HEK293 (cell line): ENCODE results near the gene PHYHD1.

ENCODE experiments used
- CTCF ChIA-PET: fragments of 350-600 bp; formaldehyde crosslinking; extraction: SDS; loops from one replicate; lab custom pipeline; 2021; ENCODE audit warnings: antibody characterized with exemption; lab: Yijun Ruan, JAX
- POLR2A ChIA-PET: fragments of 300-600 bp; formaldehyde crosslinking; extraction: SDS; loops from one replicate; lab custom pipeline; 2020; ENCODE audit warnings: antibody characterized with exemption, inconsistent platforms; lab: Yijun Ruan, JAX
- H3K27ac ChIP-seq: fragments of 200-500 bp; sonication (Bioruptor generic); 2 replicates; pipeline ENCODE4 v1.5.1; 2014; ENCODE audit warnings: low read depth, low read length, control low read depth, inconsistent platforms; ENCODE audit errors: extremely low read depth
- H3K36me3 ChIP-seq, 2 experiments: fragments of 200-500 bp in 1 of 2; sonication (Bioruptor generic) in 1 of 2; 1 replicate in 1 of 2; 2 replicates in 1 of 2; pipeline ENCODE4 v1.5.1; 2014 to 2017; ENCODE audit warnings: inconsistent platforms in 2 of 2, low read length in 2 of 2; ENCODE audit not compliant: control insufficient read depth in 2 of 2, insufficient read depth in 1 of 2
- H3K4me1 ChIP-seq: fragments of 200-500 bp; sonication (Bioruptor generic); 2 replicates; pipeline ENCODE4 v1.5.1; 2014; ENCODE audit warnings: mild to moderate bottlenecking, low read length, inconsistent platforms; ENCODE audit not compliant: control insufficient read depth, insufficient read depth
- H3K4me3 ChIP-seq: 2 replicates; pipeline ENCODE4 v1.5.1; 2011; ENCODE audit warnings: low read depth, mild to moderate bottlenecking, control low read depth, low read length, moderate library complexity
- H3K9me3 ChIP-seq: fragments of 200-500 bp; sonication (Bioruptor generic); 2 replicates; pipeline ENCODE4 v1.5.1; 2014; ENCODE audit warnings: low read depth, low read length, inconsistent platforms; ENCODE audit not compliant: control insufficient read depth, insufficient read depth
- KLF7 ChIP-seq: fragments of 450-650 bp; formaldehyde crosslinking; IDR thresholded peaks from 2 replicates; pipeline ENCODE4 v1.5.1; 2016; ENCODE audit warnings: missing biosample characterization, missing genetic modification characterization, borderline replicate concordance
- REST ChIP-seq: fragments of 450-650 bp; formaldehyde crosslinking; IDR thresholded peaks from 2 replicates; pipeline ENCODE4 v1.5.1; 2016; ENCODE audit warnings: missing biosample characterization, missing genetic modification characterization
- SCRT1 ChIP-seq: fragments of 450-650 bp; formaldehyde crosslinking; IDR thresholded peaks from 2 replicates; pipeline ENCODE4 v1.5.1; 2016; ENCODE audit warnings: missing biosample characterization, missing genetic modification characterization, borderline replicate concordance
- ZBTB48 ChIP-seq: fragments of 450-650 bp; formaldehyde crosslinking; IDR thresholded peaks from 2 replicates; pipeline ENCODE4 v1.5.1; 2016; ENCODE audit warnings: missing biosample characterization, missing genetic modification characterization
- ZFHX2 ChIP-seq: fragments of 450-650 bp; formaldehyde crosslinking; conservative IDR thresholded peaks from 2 replicates; pipeline ENCODE4 v1.5.1; 2016; ENCODE audit warnings: missing biosample characterization, missing genetic modification characterization
- ZFP3 ChIP-seq: fragments of 450-650 bp; formaldehyde crosslinking; IDR thresholded peaks from 2 replicates; pipeline ENCODE4 v1.5.1; 2016; ENCODE audit warnings: low read depth, missing biosample characterization, missing genetic modification characterization
- ZNF114 ChIP-seq: fragments of 450-650 bp; formaldehyde crosslinking; IDR thresholded peaks from 2 replicates; pipeline ENCODE4 v1.5.0; 2017; ENCODE audit warnings: missing biosample characterization, missing genetic modification characterization
- ZNF121 ChIP-seq: fragments of 450-650 bp; formaldehyde crosslinking; IDR thresholded peaks from 2 replicates; pipeline ENCODE4 v1.5.1; 2016; ENCODE audit warnings: missing biosample characterization, missing genetic modification characterization
- ZNF146 ChIP-seq: fragments of 450-650 bp; formaldehyde crosslinking; IDR thresholded peaks from 2 replicates; pipeline ENCODE4 v1.5.1; 2016; ENCODE audit warnings: missing biosample characterization, missing genetic modification characterization
- ZNF175 ChIP-seq: fragments of 450-650 bp; formaldehyde crosslinking; IDR thresholded peaks from 2 replicates; pipeline ENCODE4 v1.5.1; 2016; ENCODE audit warnings: missing biosample characterization, missing genetic modification characterization
- ZNF221 ChIP-seq: fragments of 450-650 bp; formaldehyde crosslinking; IDR thresholded peaks from 2 replicates; pipeline ENCODE4 v1.5.1; 2017; ENCODE audit warnings: missing biosample characterization, missing genetic modification characterization, borderline replicate concordance
- ZNF24 ChIP-seq: fragments of 450-650 bp; formaldehyde crosslinking; IDR thresholded peaks from 2 replicates; pipeline ENCODE4 v1.5.1; 2016; ENCODE audit warnings: missing biosample characterization, missing genetic modification characterization
- ZNF623 ChIP-seq: fragments of 450-650 bp; formaldehyde crosslinking; IDR thresholded peaks from 2 replicates; pipeline ENCODE4 v1.5.1; 2016; ENCODE audit warnings: missing biosample characterization, missing genetic modification characterization
- ZNF624 ChIP-seq: fragments of 450-650 bp; formaldehyde crosslinking; IDR thresholded peaks from 2 replicates; pipeline ENCODE4 v1.5.1; 2017; ENCODE audit warnings: missing biosample characterization, missing genetic modification characterization
- ZNF626 ChIP-seq: fragments of 450-650 bp; sonication (Bioruptor Pico); formaldehyde crosslinking; IDR thresholded peaks from 2 replicates; pipeline ENCODE4 v1.5.1; 2018; ENCODE audit warnings: missing biosample characterization, missing genetic modification characterization, inconsistent platforms
- ZNF658 ChIP-seq: fragments of 450-650 bp; formaldehyde crosslinking; IDR thresholded peaks from 2 replicates; pipeline ENCODE4; 2016; ENCODE audit warnings: missing biosample characterization, missing genetic modification characterization
- ZNF707 ChIP-seq: fragments of 450-650 bp; formaldehyde crosslinking; IDR thresholded peaks from 2 replicates; pipeline ENCODE4 v1.5.1; 2016; ENCODE audit warnings: missing biosample characterization, missing genetic modification characterization
- ZNF76 ChIP-seq: fragments of 450-650 bp; formaldehyde crosslinking; IDR thresholded peaks from 2 replicates; pipeline ENCODE4; 2016; ENCODE audit warnings: low read depth, missing biosample characterization, missing genetic modification characterization, borderline replicate concordance
- ZNF777 ChIP-seq: fragments of 450-650 bp; formaldehyde crosslinking; IDR thresholded peaks from 2 replicates; pipeline ENCODE4 v1.5.1; 2017; ENCODE audit warnings: missing biosample characterization, missing genetic modification characterization, borderline replicate concordance
- ZSCAN16 ChIP-seq: fragments of 450-650 bp; formaldehyde crosslinking; IDR thresholded peaks from 2 replicates; pipeline ENCODE4 v1.5.1; 2016; ENCODE audit warnings: missing biosample characterization, missing genetic modification characterization
- ZSCAN30 ChIP-seq: fragments of 450-650 bp; IDR thresholded peaks from 2 replicates; pipeline ENCODE4 v1.5.1; 2018; ENCODE audit warnings: missing biosample characterization, mild to moderate bottlenecking, missing genetic modification characterization, moderate library complexity
- ZXDB ChIP-seq: fragments of 450-650 bp; formaldehyde crosslinking; IDR thresholded peaks from 2 replicates; pipeline ENCODE4 v1.5.1; 2016; ENCODE audit warnings: missing biosample characterization, missing genetic modification characterization

The PHYHD1 gene

GRCh38 chr9:128898382-128898781 is 22.4 kb upstream of the PHYHD1 start:
- POLR2A ChIA-PET: no interaction called here

GRCh38 chr9:128898845-128899565 is 21.8 kb upstream of the PHYHD1 start:
- Histone ChIP-seq H3K4me3 (no peak overlapping the region), H3K36me3 (peaks cover 0 to 31% of the 10 kb centered on the region in 2 experiments; a peak in 2 of 3 replicates)
- POLR2A ChIA-PET: no interaction called here
- CTCF ChIA-PET: interaction anchor here (0.9 kb wide), 1 partner anchor 20 kb away, joined by 3 read pairs; no protein-coding TSS in a partner anchor
- TF ChIP-seq ZSCAN16 (tag by site-specific recombination): no peak
- no peak for TF ChIP-seq ZXDB (tag by site-specific recombination)
- TF ChIP-seq KLF7 (tag by site-specific recombination): no peak
- no peak for TF ChIP-seq ZNF121 (tag by site-specific recombination)
- no peak for TF ChIP-seq ZNF114 (tag by site-specific recombination)
- no peak for TF ChIP-seq ZNF658 (tag by site-specific recombination)
- TF ChIP-seq ZNF707 (tag by site-specific recombination): no peak
- no peak for TF ChIP-seq ZNF24 (tag by site-specific recombination)
- no peak for TF ChIP-seq ZNF624 (tag by site-specific recombination)
- no peak for TF ChIP-seq ZNF626 (tag by site-specific recombination)
- TF ChIP-seq ZFHX2 (tag by site-specific recombination): no peak; the same call in 1 of the 2 replicates
- TF ChIP-seq SCRT1 (tag by site-specific recombination): no peak
- TF ChIP-seq ZNF221 (tag by site-specific recombination): no peak
- no peak for TF ChIP-seq ZNF146
- TF ChIP-seq ZNF175 (tag by site-specific recombination): no peak
- no peak for TF ChIP-seq ZFP3 (tag by site-specific recombination)
- no peak for TF ChIP-seq ZNF76 (tag by site-specific recombination)
- TF ChIP-seq ZNF777 (tag by site-specific recombination): no peak
- TF ChIP-seq, all 188 proteins: peak for 0
- H3K4me1 ChIP-seq: no peaks in the 10 kb centered on the region
- no peak overlapping the region for H3K27ac ChIP-seq
- H3K9me3 ChIP-seq: no peaks in the 10 kb centered on the region

More at GRCh38 chr9:128898382-128898781, 22.4 kb upstream of the PHYHD1 start:
- Histone ChIP-seq H3K36me3 (peaks cover 0 to 33% of the 10 kb centered on the region in 2 experiments; a peak in 2 of 3 replicates), H3K4me1 (no peaks in the 10 kb centered on the region), H3K9me3 (no peaks in the 10 kb centered on the region), H3K27ac (no peak overlapping the region), H3K4me3 (no peak overlapping the region)
- TF ChIP-seq REST (tag by site-specific recombination) (no peak), ZNF623 (tag by site-specific recombination) (no peak), ZBTB48 (tag by site-specific recombination) (no peak), ZSCAN30 (tag by site-specific recombination) (no peak)
- CTCF ChIA-PET: interaction anchor here (0.7 to 0.9 kb wide), 2 partner anchors 19 to 35 kb away, joined by 3 read pairs; no protein-coding TSS in a partner anchor
